ENCODE measurements around the gene COL16A1. TPM values are rescaled to one million over a fixed set of nuclear protein-coding genes. Genes with fewer than 3 reads are reported as not detected.

Gene COL16A1
- total RNA-seq, 2 experiments from 2014 or later, result 0.17 to 0.47 TPM

GRCh38 chr1:31666263-31666963, 37.4 kb downstream of the COL16A1 start:
- H3K4me1 Mint-ChIP-seq (ENCODE audit: low read depth), result peaks cover 10% of the 10 kb centered on the region
- H3K9me3 Mint-ChIP-seq, result no peaks in the 10 kb centered on the region
- CTCF ChIA-PET, result interaction anchor here (0.9 to 2.6 kb wide), 2 partner anchors 79 to 123 kb away, joined by 3 to 31 read pairs; no protein-coding TSS in a partner anchor
- no peak overlapping the region for H3K27ac Mint-ChIP-seq
- intact Hi-C loops (cut with micrococcal nuclease), result no loop called here
- H3K4me3 Mint-ChIP-seq, result no peak overlapping the region
- H3K27me3 Mint-ChIP-seq (ENCODE audit: low read depth), result peaks cover 12% of the 10 kb centered on the region
- DNase-seq, result no peak
- H3K36me3 Mint-ChIP-seq (ENCODE audit: low read depth), result no peaks in the 10 kb centered on the region

- Mint-ChIP-seq H3K27ac (no peak overlapping the region), H3K36me3 (ENCODE audit: low read depth) (no peaks in the 10 kb centered on the region), H3K27me3 (ENCODE audit: low read depth) (peaks cover 7% of the 10 kb centered on the region), H3K9me3 (no peaks in the 10 kb centered on the region), H3K4me3 (no peak overlapping the region), H3K4me1 (ENCODE audit: low read depth) (peaks cover 9% of the 10 kb centered on the region)
- CTCF ChIA-PET, result interaction anchor here (0.6 to 2.6 kb wide), 5 partner anchors 36 to 124 kb away, joined by 5 to 31 read pairs (median 11); no protein-coding TSS in a partner anchor
- DNase-seq, result no peak
- intact Hi-C loops (cut with micrococcal nuclease), result loop anchor here (2.0 kb wide), 1 partner anchor 79 kb away; no protein-coding TSS in a partner anchor
These were observed 38.5 kb downstream of the COL16A1 start for GRCh38 chr1:31665234-31665878.

- Mint-ChIP-seq H3K9me3 (no peaks in the 10 kb centered on the region), H3K4me3 (no peak overlapping the region), H3K4me1 (ENCODE audit: low read depth) (peaks cover 3% of the 10 kb centered on the region), H3K36me3 (ENCODE audit: low read depth) (no peaks in the 10 kb centered on the region), H3K27ac (no peak overlapping the region), H3K27me3 (ENCODE audit: low read depth) (peaks cover 3% of the 10 kb centered on the region)
- CTCF ChIA-PET, result interaction anchor here (0.7 to 2.6 kb wide), 7 partner anchors 10 to 125 kb away, joined by 3 to 31 read pairs (median 11); partner anchors contain the start of gene COL16A1
- DNase-seq, result no peak
- intact Hi-C loops (cut with micrococcal nuclease), result loop anchor here (1.0 to 2.0 kb wide), 3 partner anchors 41 to 125 kb away; no protein-coding TSS in a partner anchor
These were observed 39.3 kb downstream of the COL16A1 start for GRCh38 chr1:31664528-31664927.

GRCh38 chr1:31663622-31664452, 40.0 kb downstream of the COL16A1 start:
- CTCF ChIA-PET, result interaction anchor here (0.6 to 2.6 kb wide), 11 partner anchors 9 to 305 kb away, joined by 3 to 31 read pairs (median 5); partner anchors contain the start of gene COL16A1
- no peak overlapping the region for H3K27ac Mint-ChIP-seq
- no peak overlapping the region for H3K4me3 Mint-ChIP-seq

GRCh38 chr1:31662463-31662862, 41.4 kb downstream of the COL16A1 start:
- CTCF ChIA-PET, result interaction anchor here (0.9 to 3.5 kb wide), 6 partner anchors 42 to 127 kb away, joined by 3 to 21 read pairs (median 4); partner anchors contain the start of gene COL16A1
- no peak for DNase-seq
- Mint-ChIP-seq H3K27ac (no peak overlapping the region), H3K4me3 (no peak overlapping the region), H3K36me3 (ENCODE audit: low read depth) (no peaks in the 10 kb centered on the region), H3K27me3 (ENCODE audit: low read depth) (no peaks in the 10 kb centered on the region), H3K4me1 (ENCODE audit: low read depth) (no peaks in the 10 kb centered on the region), H3K9me3 (no peaks in the 10 kb centered on the region)
- intact Hi-C loops (cut with micrococcal nuclease), result no loop called here

More at GRCh38 chr1:31663622-31664452, 40.0 kb downstream of the COL16A1 start:
- H3K4me1 Mint-ChIP-seq (ENCODE audit: low read depth), result no peaks in the 10 kb centered on the region
- peak; percentile 63 for DNase-seq
- intact Hi-C loops (cut with micrococcal nuclease), result loop anchor here (1.0 to 2.0 kb wide), 3 partner anchors 41 to 125 kb away; no protein-coding TSS in a partner anchor
- H3K36me3 Mint-ChIP-seq (ENCODE audit: low read depth), result no peaks in the 10 kb centered on the region
- H3K27me3 Mint-ChIP-seq (ENCODE audit: low read depth), result no peaks in the 10 kb centered on the region
- no peaks in the 10 kb centered on the region for H3K9me3 Mint-ChIP-seq

GRCh38 chr1:31661856-31662255, 42.0 kb downstream of the COL16A1 start:
- CTCF ChIA-PET, result interaction anchor here (0.9 to 3.5 kb wide), 4 partner anchors 46 to 128 kb away, joined by 3 to 21 read pairs (median 4); no protein-coding TSS in a partner anchor
- Mint-ChIP-seq H3K27me3 (ENCODE audit: low read depth) (no peaks in the 10 kb centered on the region), H3K4me3 (no peak overlapping the region), H3K9me3 (no peaks in the 10 kb centered on the region), H3K4me1 (ENCODE audit: low read depth) (no peaks in the 10 kb centered on the region), H3K27ac (no peak overlapping the region), H3K36me3 (ENCODE audit: low read depth) (no peaks in the 10 kb centered on the region)
- intact Hi-C loops (cut with micrococcal nuclease), result no loop called here
- no peak for DNase-seq

GRCh38 chr1:31660871-31661455, 42.9 kb downstream of the COL16A1 start:
- no peak for DNase-seq
- Mint-ChIP-seq H3K4me1 (ENCODE audit: low read depth) (no peaks in the 10 kb centered on the region), H3K4me3 (no peak overlapping the region), H3K9me3 (no peaks in the 10 kb centered on the region), H3K27ac (no peak overlapping the region), H3K36me3 (ENCODE audit: low read depth) (no peaks in the 10 kb centered on the region), H3K27me3 (ENCODE audit: low read depth) (no peaks in the 10 kb centered on the region)
- CTCF ChIA-PET, result interaction anchor here (3.5 kb wide), 1 partner anchor 129 kb away, joined by 21 read pairs; no protein-coding TSS in a partner anchor
- intact Hi-C loops (cut with micrococcal nuclease), result no loop called here

GRCh38 chr1:31659889-31660288, 43.9 kb downstream of the COL16A1 start:
- intact Hi-C loops (cut with micrococcal nuclease), result no loop called here
- Mint-ChIP-seq H3K9me3 (no peaks in the 10 kb centered on the region), H3K27me3 (ENCODE audit: low read depth) (no peaks in the 10 kb centered on the region), H3K4me1 (ENCODE audit: low read depth) (no peaks in the 10 kb centered on the region), H3K27ac (no peak overlapping the region), H3K36me3 (ENCODE audit: low read depth) (no peaks in the 10 kb centered on the region), H3K4me3 (no peak overlapping the region)
- CTCF ChIA-PET, result interaction anchor here (1.0 to 3.5 kb wide), 2 partner anchors 10 to 130 kb away, joined by 3 to 21 read pairs; no protein-coding TSS in a partner anchor
- DNase-seq, result no peak

- intact Hi-C loops (cut with micrococcal nuclease), result no loop called here
- no peaks in the 10 kb centered on the region for H3K4me1 Mint-ChIP-seq (ENCODE audit: low read depth)
- no peak overlapping the region for H3K4me3 Mint-ChIP-seq
- no peak overlapping the region for H3K27ac Mint-ChIP-seq
- no peaks in the 10 kb centered on the region for H3K9me3 Mint-ChIP-seq
- CTCF ChIA-PET, result interaction anchor here (0.6 to 3.5 kb wide), 2 partner anchors 53 to 131 kb away, joined by 6 to 21 read pairs; no protein-coding TSS in a partner anchor
- no peaks in the 10 kb centered on the region for H3K36me3 Mint-ChIP-seq (ENCODE audit: low read depth)
- DNase-seq, result no peak
- no peaks in the 10 kb centered on the region for H3K27me3 Mint-ChIP-seq (ENCODE audit: low read depth)
These were observed 45.1 kb downstream of the COL16A1 start for GRCh38 chr1:31658721-31659120.

- DNase-seq, result no peak
- no peaks in the 10 kb centered on the region for H3K36me3 Mint-ChIP-seq (ENCODE audit: low read depth)
- H3K27ac Mint-ChIP-seq, result no peak overlapping the region
- H3K9me3 Mint-ChIP-seq, result no peaks in the 10 kb centered on the region
- H3K4me3 Mint-ChIP-seq, result no peak overlapping the region
- H3K4me1 Mint-ChIP-seq (ENCODE audit: low read depth), result no peaks in the 10 kb centered on the region
- CTCF ChIA-PET, result no interaction called here
- H3K27me3 Mint-ChIP-seq (ENCODE audit: low read depth), result no peaks in the 10 kb centered on the region
- intact Hi-C loops (cut with micrococcal nuclease), result no loop called here
These were observed 45.8 kb downstream of the COL16A1 start for GRCh38 chr1:31657972-31658510.

GRCh38 chr1:31657020-31657804, 46.6 kb downstream of the COL16A1 start:
- no peaks in the 10 kb centered on the region for H3K4me1 Mint-ChIP-seq (ENCODE audit: low read depth)
- CTCF ChIA-PET, result no interaction called here
- no peaks in the 10 kb centered on the region for H3K36me3 Mint-ChIP-seq (ENCODE audit: low read depth)
- H3K27me3 Mint-ChIP-seq (ENCODE audit: low read depth), result no peaks in the 10 kb centered on the region
- H3K4me3 Mint-ChIP-seq, result no peak overlapping the region
- intact Hi-C loops (cut with micrococcal nuclease), result no loop called here
- no peak for DNase-seq
- no peaks in the 10 kb centered on the region for H3K9me3 Mint-ChIP-seq
- H3K27ac Mint-ChIP-seq, result no peak overlapping the region
